H1 (cell line): ENCODE measurements around the gene LMNTD1. TPM values are rescaled to one million over a fixed set of nuclear protein-coding genes. Genes with fewer than 3 reads are reported as not detected.

Experiments used
- CTCF ChIA-PET: fragments of 300-600 bp; sonication (Branson Sonifier 250); formaldehyde crosslinking; loops from one replicate; lab custom pipeline; 2021; ENCODE audit not compliant: partially characterized antibody; lab: Charles Lee
- POLR2A ChIA-PET: fragments of 300-600 bp; sonication (Branson Sonifier 250); formaldehyde crosslinking; loops from one replicate; lab custom pipeline; 2021; ENCODE audit warnings: inconsistent platforms; ENCODE audit not compliant: partially characterized antibody; lab: Charles Lee
- DNase-seq, 2 experiments: peaks; one replicate each; pipeline versions ENCODE4 v3.0.0 to v3.0.0-alpha.2; 2010 to 2022; ENCODE audit warnings: low spot score in 2 of 2, low read depth in 1 of 2, mixed read lengths in 1 of 2
- FAIRE-seq: peaks from 2 replicates; lab custom pipeline; 2011; peaks lifted over from hg19 to GRCh38; lab: Jason Lieb, UNC
- H2AFZ ChIP-seq: 2 replicates; pipeline ENCODE4 v1.8.1; 2012; ENCODE audit warnings: low read length, inconsistent platforms
- H2AK5ac ChIP-seq: 2 replicates; pipeline ENCODE4 v1.6.1; 2013; ENCODE audit warnings: low read depth, low read length
- H2BK120ac ChIP-seq: replicated peaks from 2 replicates; pipeline ENCODE3; 2013; ENCODE audit warnings: low read depth, low read length, inconsistent platforms
- H2BK12ac ChIP-seq: 2 replicates; pipeline ENCODE4 v1.6.1; 2013; ENCODE audit warnings: low read depth, low read length
- H2BK15ac ChIP-seq: 2 replicates; pipeline ENCODE4 v1.6.1; 2013; ENCODE audit warnings: low read length
- H2BK20ac ChIP-seq: 2 replicates; pipeline ENCODE4 v1.6.1; 2013; ENCODE audit warnings: low read length
- H2BK5ac ChIP-seq: 2 replicates; pipeline ENCODE4 v1.6.1; 2013; ENCODE audit warnings: low read depth, low read length
- H3K14ac ChIP-seq: 2 replicates; pipeline ENCODE4 v1.6.1; 2013; ENCODE audit warnings: inconsistent platforms; ENCODE audit not compliant: insufficient read length
- H3K18ac ChIP-seq: 2 replicates; pipeline ENCODE4 v1.6.1; 2013; ENCODE audit warnings: low read length; ENCODE audit errors: extremely low read depth
- H3K23ac ChIP-seq: 2 replicates; pipeline ENCODE4 v1.6.1; 2013; ENCODE audit warnings: inconsistent platforms; ENCODE audit not compliant: insufficient read length
- H3K23me2 ChIP-seq: 2 replicates; pipeline ENCODE4 v1.6.1; 2013; ENCODE audit warnings: low read depth, low read length
- H3K27ac ChIP-seq: 2 replicates; pipeline ENCODE4 v1.6.1; 2011; ENCODE audit warnings: low read depth, low read length, inconsistent platforms
- H3K27me3 ChIP-seq, 4 experiments: replicated peaks in 1 of 4; 1 replicate in 1 of 4; 2 replicates in 3 of 4; pipeline versions ENCODE4 v1.6.1 to v1.8.1; 2011 to 2013; ENCODE audit warnings: low read length in 3 of 4, mild to moderate bottlenecking in 3 of 4, inconsistent platforms in 2 of 4, mixed read lengths in 2 of 4, moderate library complexity in 1 of 4; ENCODE audit not compliant: control insufficient read depth in 3 of 4, insufficient read depth in 3 of 4; ENCODE audit errors: extremely low read depth in 1 of 4
- H3K36me3 ChIP-seq, 4 experiments: 2 replicates each; pipeline versions ENCODE4 v1.6.1 to v1.8.1; 2011 to 2013; ENCODE audit warnings: mild to moderate bottlenecking in 4 of 4, low read length in 3 of 4, moderate library complexity in 2 of 4, control low read depth in 1 of 4, inconsistent platforms in 1 of 4; ENCODE audit not compliant: insufficient read depth in 4 of 4, control insufficient read depth in 2 of 4
- H3K4ac ChIP-seq: replicated peaks from 2 replicates; pipeline ENCODE3; 2013; ENCODE audit warnings: low read length, low read depth, mixed read lengths, inconsistent platforms; ENCODE audit not compliant: insufficient read length
- H3K4me1 ChIP-seq, 4 experiments: replicated peaks in 1 of 4; 1 replicate in 1 of 4; 2 replicates in 3 of 4; pipeline versions ENCODE4 v1.6.1 to v1.8.1; 2011 to 2013; ENCODE audit warnings: low read length in 3 of 4, inconsistent platforms in 2 of 4, mixed read lengths in 1 of 4; ENCODE audit not compliant: insufficient read depth in 4 of 4, control insufficient read depth in 3 of 4
- H3K4me2 ChIP-seq, 2 experiments: 2 replicates each; pipeline versions ENCODE4 v1.6.1 to v1.8.1; 2011 to 2013; ENCODE audit warnings: low read depth in 2 of 2, low read length in 2 of 2, control low read depth in 1 of 2, inconsistent platforms in 1 of 2, mild to moderate bottlenecking in 1 of 2; ENCODE audit not compliant: insufficient read depth in 1 of 2
- H3K4me3 ChIP-seq, 4 experiments: fragments of 200-600, 300-600 bp in 1 of 4; sonication (generic), shearing (Covaris generic), sonication (Bioruptor Twin) in 1 of 4; 2 replicates each; pipeline versions ENCODE4 v1.5.1 to v1.8.1; 2011 to 2016; ENCODE audit warnings: low read length in 4 of 4, low read depth in 3 of 4, control low read depth in 2 of 4, inconsistent platforms in 2 of 4, mild to moderate bottlenecking in 2 of 4, mixed read lengths in 1 of 4, moderate library complexity in 1 of 4; ENCODE audit not compliant: insufficient read depth in 2 of 4; ENCODE audit errors: extremely low read depth in 1 of 4
- H3K56ac ChIP-seq: replicated peaks from 2 replicates; pipeline ENCODE3; 2013; ENCODE audit warnings: low read depth, mild to moderate bottlenecking, mixed read lengths, low read length, inconsistent platforms; ENCODE audit not compliant: insufficient read length
- H3K79me1 ChIP-seq: 2 replicates; pipeline ENCODE4 v1.6.1; 2013; ENCODE audit warnings: low read depth, low read length, control low read depth
- H3K79me2 ChIP-seq, 2 experiments: 2 replicates each; pipeline versions ENCODE4 v1.6.1 to v1.8.1; 2012 to 2013; ENCODE audit warnings: low read length in 2 of 2, mild to moderate bottlenecking in 2 of 2, inconsistent platforms in 1 of 2; ENCODE audit not compliant: insufficient read depth in 2 of 2, control insufficient read depth in 1 of 2
- H3K9ac ChIP-seq, 4 experiments: replicated peaks in 1 of 4; 1 replicate in 1 of 4; 2 replicates in 3 of 4; pipeline versions ENCODE4 v1.6.1 to v1.8.1; 2011 to 2013; ENCODE audit warnings: low read depth in 3 of 4, low read length in 3 of 4, control low read depth in 2 of 4, mild to moderate bottlenecking in 2 of 4, moderate library complexity in 2 of 4, inconsistent platforms in 1 of 4; ENCODE audit errors: extremely low read depth in 1 of 4
- H3K9me3 ChIP-seq, 2 experiments: 2 replicates each; pipeline versions ENCODE4 v1.6.1 to v1.8.1; 2012 to 2013; ENCODE audit warnings: mild to moderate bottlenecking in 2 of 2, moderate library complexity in 2 of 2, control low read depth in 1 of 2, inconsistent platforms in 1 of 2, low read depth in 1 of 2, low read length in 1 of 2, mixed read lengths in 1 of 2; ENCODE audit not compliant: insufficient read depth in 2 of 2
- H4K20me1 ChIP-seq, 2 experiments: replicated peaks in 1 of 2; 2 replicates each; pipeline versions ENCODE3 to v1.8.1; 2011 to 2013; ENCODE audit warnings: inconsistent platforms in 2 of 2, low read length in 2 of 2, mild to moderate bottlenecking in 1 of 2; ENCODE audit not compliant: insufficient read depth in 2 of 2, control insufficient read depth in 1 of 2
- H4K5ac ChIP-seq: 2 replicates; pipeline ENCODE4 v1.6.1; 2013; ENCODE audit warnings: low read length, low read depth, mixed read lengths, inconsistent platforms; ENCODE audit not compliant: insufficient read length
- H4K8ac ChIP-seq: 2 replicates; pipeline ENCODE4 v1.8.0; 2013; ENCODE audit warnings: mild to moderate bottlenecking, moderate library complexity, low read length, inconsistent platforms; ENCODE audit not compliant: insufficient read depth; ENCODE audit errors: extremely low read depth
- H4K91ac ChIP-seq: replicated peaks from 2 replicates; pipeline ENCODE3; 2013; ENCODE audit warnings: low read length, mixed read lengths, inconsistent platforms; ENCODE audit not compliant: insufficient read length
- BACH1 ChIP-seq: IDR thresholded peaks from 2 replicates; pipeline ENCODE4 v1.6.1; 2012; ENCODE audit warnings: low read length, improper control_type of control experiment
- EZH2 ChIP-seq: fragments of 200-600 bp; sonication (generic); IDR thresholded peaks from 2 replicates; pipeline ENCODE4 v1.7.1; 2012; ENCODE audit warnings: low read depth, mild to moderate bottlenecking, moderate library complexity, low read length, inconsistent platforms; ENCODE audit not compliant: severe bottlenecking
- RXRA ChIP-seq: IDR thresholded peaks from 2 replicates; pipeline ENCODE4 v1.6.1; 2011; ENCODE audit warnings: low read depth, mild to moderate bottlenecking, low read length, moderate library complexity; ENCODE audit not compliant: insufficient read depth
- SAP30 ChIP-seq: fragments of 300-600 bp; sonication (generic); IDR thresholded peaks from 2 replicates; pipeline ENCODE4 v1.7.1; 2012; ENCODE audit warnings: low read length, moderate library complexity, mild to moderate bottlenecking, inconsistent platforms; ENCODE audit not compliant: insufficient read depth, insufficient replicate concordance
- SIRT6 ChIP-seq: IDR thresholded peaks from one replicate; pipeline ENCODE4 v1.7.1; 2012; ENCODE audit warnings: low read length, inconsistent platforms
- SRF ChIP-seq: IDR thresholded peaks from 2 replicates; pipeline ENCODE4 v1.6.1; 2011; ENCODE audit warnings: mild to moderate bottlenecking, low read depth, low read length, moderate library complexity
- TAF1 ChIP-seq: IDR thresholded peaks from 2 replicates; pipeline ENCODE4 v1.6.1; 2011; ENCODE audit warnings: mild to moderate bottlenecking, low read depth, low read length
- WGBS, 2 experiments: shearing (Covaris generic) in 1 of 2; methylation state at CpG; one replicate each; pipeline versions ENCODE4 v1.1.6 to v1.1.7; 2013 to 2015; ENCODE audit warnings: low lambda C conversion rate in 2 of 2, mixed read lengths in 2 of 2, inconsistent platforms in 1 of 2, low coverage in 1 of 2, missing lambda C conversion rate in 1 of 2; ENCODE audit not compliant: insufficient replicate concordance in 2 of 2, insufficient coverage in 1 of 2, insufficient read length in 1 of 2; ENCODE audit errors: extremely low coverage in 1 of 2, missing lambda C conversion rate in 1 of 2; 5-methylcytosine and 5-hydroxymethylcytosine counted together
- polyA plus RNA-seq, 7 experiments: library from polyadenylated mRNA; depleted of rRNA in 3 of 7; stranded (reverse) in 5 of 7; unstranded in 2 of 7; fragments of >200 nt in 5 of 7; fragments of 200-250 nt in 2 of 7; gene quantifications; 1 replicate in 5 of 7; 2 replicates in 1 of 7; 4 replicates in 1 of 7; pipeline versions ENCODE4 v1.2.1 to v1.2.3, GENCODE V29; 2011 to 2013; ENCODE audit warnings: missing spikeins in 2 of 7, mixed read lengths in 2 of 7
- total RNA-seq: library from RNA; stranded (reverse); fragmentation: NEBNext Ultra II Directional; extraction: Animal tissue kit (Norgen Biotek cat#: 25700); gene quantifications from 2 replicates; pipeline ENCODE4 v1.2.1, GENCODE V29; 2021

The LMNTD1 gene
- total and polyA plus RNA-seq, 2 of the 8 experiments (the other 6 are each of a cell fraction or from before 2014, with no cell fraction given) = not detected

DNA sequence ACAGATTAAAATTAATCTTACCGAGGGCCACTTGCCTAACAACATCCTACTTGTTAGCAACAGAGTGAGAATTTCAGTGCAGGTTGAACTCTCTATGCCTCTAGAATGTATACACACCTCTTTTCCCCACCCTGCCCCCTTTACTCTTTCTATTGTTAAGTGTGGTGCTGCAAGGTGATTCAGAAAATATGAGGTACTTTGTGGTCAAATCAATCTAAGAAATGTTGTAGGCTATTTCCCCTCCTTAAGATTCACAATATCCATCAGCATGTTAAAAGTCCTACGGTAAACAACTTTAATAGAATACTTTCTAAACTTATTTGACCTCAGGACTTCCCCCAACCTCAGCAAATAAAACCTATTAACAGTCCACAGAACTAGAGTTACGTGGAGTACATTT lies 106.0 kb downstream of the LMNTD1 start:
- 87% methylated on average over 3 of the region's 3 CpGs; no CpG with 5 or more reads in 1 of the 2 experiments for WGBS, 2 experiments
- Histone ChIP-seq H3K36me3 (no peaks in the 10 kb centered on the region), H3K4me3 (no peak overlapping the region), H3K14ac (no peak overlapping the region), H3K4me1 (no peaks in the 10 kb centered on the region), H2BK20ac (no peak overlapping the region), H2BK12ac (no peak overlapping the region), H4K20me1 (no peaks in the 10 kb centered on the region), H3K56ac (no peak overlapping the region), H3K79me2 (no peaks in the 10 kb centered on the region), H3K9me3 (no peaks in the 10 kb centered on the region), H2BK120ac (no peak overlapping the region), H3K79me1 (no peaks in the 10 kb centered on the region), H4K8ac (no peak overlapping the region), H4K5ac (no peak overlapping the region), H3K4ac (no peak overlapping the region), H4K91ac (no peak overlapping the region), H2AFZ (no peak overlapping the region), H3K9ac (no peak overlapping the region), H2BK15ac (no peak overlapping the region), H3K18ac (no peak overlapping the region), H3K23me2 (no peaks in the 10 kb centered on the region; the same call in 1 of the 2 replicates), H3K4me2 (no peak overlapping the region), H3K27me3 (no peaks in the 10 kb centered on the region), H3K27ac (no peak overlapping the region), H2BK5ac (no peak overlapping the region), H3K23ac (no peak overlapping the region), H2AK5ac (no peak overlapping the region)
- ChIA-PET POLR2A (no interaction called here), CTCF (no interaction called here)
- DNase-seq (no peak), FAIRE-seq (no peak)
- TF ChIP-seq BACH1 (no peak), SAP30 (no peak), EZH2 (no peak), RXRA (no peak), SIRT6 (no peak), SRF (no peak), TAF1 (no peak)
